Umbilical cord (tissue), 2 donors: Measurements from ENCODE around the gene ABL2. TPM values are rescaled to one million over a fixed set of nuclear protein-coding genes. Genes with fewer than 3 reads are reported as not detected.

Experiments
- DNase-seq: peaks from one replicate; pipeline ENCODE4 v3.0.0-alpha.2; 2015; ENCODE audit warnings: low spot score
- total RNA-seq: library from RNA; depleted of rRNA; stranded (reverse); fragments of >200 nt; gene quantifications from one replicate; pipeline ENCODE4 v1.2.3, GENCODE V29; 2014; ENCODE audit warnings: low replicate concordance; ENCODE audit not compliant: insufficient read depth

Gene ABL2
- total RNA-seq, 1 donor from 2014 or later = 19.5 TPM

DNA sequence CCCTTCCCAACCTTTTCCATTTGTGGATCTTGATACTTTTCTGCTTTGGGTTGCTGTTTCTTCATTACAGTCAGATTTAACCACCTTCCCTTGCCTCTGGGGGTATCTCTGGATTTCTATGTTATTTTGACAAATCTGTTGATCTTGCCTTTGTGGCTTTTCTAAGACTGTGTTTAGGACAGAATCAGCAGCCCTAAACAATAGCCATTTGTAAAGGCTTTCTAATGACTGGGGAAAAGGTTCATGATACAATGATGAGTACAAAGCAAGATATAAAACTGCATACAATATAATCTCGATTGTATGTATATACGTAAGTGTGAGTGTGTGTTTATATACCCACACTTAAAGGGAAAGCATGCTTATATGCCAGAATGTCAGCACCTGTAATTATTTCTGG, 176.0 kb downstream of the ABL2 start:
- DNase-seq = no peak

DNA sequence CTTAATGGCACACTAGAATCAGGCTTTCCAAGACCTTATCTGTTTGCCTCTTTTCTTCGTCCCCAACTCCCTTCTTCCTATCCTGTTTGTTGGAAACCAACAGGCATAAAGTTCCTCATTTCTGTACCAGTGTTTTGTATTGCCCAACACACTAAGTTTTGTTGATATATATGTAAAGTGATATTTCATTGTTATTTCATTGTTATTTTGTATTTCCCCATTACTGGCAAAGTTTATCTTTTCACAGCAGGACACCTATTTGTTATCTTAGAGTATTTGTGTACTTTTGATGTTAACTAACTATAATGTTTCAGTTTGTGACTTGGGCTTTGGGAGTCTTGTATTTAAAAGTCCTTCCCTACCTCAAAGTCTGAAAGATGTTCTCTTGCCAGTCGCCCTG, 176.7 kb downstream of the ABL2 start:
- no peak for DNase-seq

Other genes with a start within 250 kb of the ABL2 start
- 31.1 TPM for gene FAM20B, start 203.8 kb downstream of the ABL2 start, total RNA-seq
- gene TOR3A, start 147.6 kb downstream of the ABL2 start, total RNA-seq = 7.7 TPM
- gene SOAT1, start 64.1 kb upstream of the ABL2 start, total RNA-seq = 13.0 TPM
- 7.5 TPM for gene AXDND1, start 136.3 kb upstream of the ABL2 start, total RNA-seq